CD4-positive, CD25-positive, alpha-beta regulatory T cell (primary cell): Measurements from ENCODE around the gene TXNDC17. TPM values are rescaled to one million over a fixed set of nuclear protein-coding genes. Genes with fewer than 3 reads are reported as not detected.
"Not testable (repeated sequence)": the region's sequence is repeated elsewhere in the genome, so short reads cannot be mapped to it uniquely, and the experiment has no call there.

Experiments used
- ATAC-seq, 2 donors: fragments of 150-1000 bp; cut with Tn5 transposase; one replicate each; pipeline ENCODE4 v1.10.0; 2021; ENCODE audit warnings: low read depth in 2 of 2, moderate number of reproducible peaks in 2 of 2, moderate library complexity in 1 of 2
- DNase-seq, 3 donors: peaks; one replicate each; pipeline versions ENCODE4 v3.0.0 to v3.0.0-alpha.2; 2012 to 2022; ENCODE audit warnings: mixed read lengths in 1 of 3
- H3K27ac ChIP-seq: one replicate; pipeline ENCODE4 v1.7.0; 2013; ENCODE audit warnings: mild to moderate bottlenecking, low read length; ENCODE audit not compliant: insufficient read depth, poor library complexity, severe bottlenecking
- H3K27me3 ChIP-seq: one replicate; pipeline ENCODE4 v1.7.0; 2013; ENCODE audit warnings: low read length; ENCODE audit not compliant: control insufficient read depth, insufficient read depth
- H3K36me3 ChIP-seq: one replicate; pipeline ENCODE4 v1.7.0; 2013; ENCODE audit warnings: mild to moderate bottlenecking, low read length, moderate library complexity; ENCODE audit not compliant: control insufficient read depth, insufficient read depth
- H3K4me1 ChIP-seq: 2 replicates; pipeline ENCODE4 v1.7.0; 2013; ENCODE audit warnings: mild to moderate bottlenecking, low read length; ENCODE audit not compliant: insufficient read depth, control insufficient read depth, poor library complexity, severe bottlenecking
- H3K4me3 ChIP-seq: one replicate; pipeline ENCODE4 v1.7.0; 2013; ENCODE audit warnings: low read depth, mild to moderate bottlenecking, low read length, moderate library complexity
- H3K9me3 ChIP-seq, 2 experiments: 1 replicate in 1 of 2; 2 replicates in 1 of 2; pipeline ENCODE4 v1.7.0; 2013; ENCODE audit warnings: low read length in 2 of 2, mild to moderate bottlenecking in 1 of 2, moderate library complexity in 1 of 2; ENCODE audit not compliant: control insufficient read depth in 2 of 2
- H3K27ac Mint-ChIP-seq, 3 donors: one replicate each; pipeline ENCODE4 v1.8.0; 2020 to 2022; ENCODE audit warnings: mild to moderate bottlenecking in 3 of 3, mixed read lengths in 3 of 3, moderate library complexity in 2 of 3
- H3K27me3 Mint-ChIP-seq: one replicate; pipeline ENCODE4 v1.8.0; 2022; ENCODE audit warnings: mild to moderate bottlenecking, mixed read lengths
- H3K36me3 Mint-ChIP-seq: one replicate; pipeline ENCODE4 v1.8.0; 2020; ENCODE audit warnings: mixed read lengths
- H3K4me1 Mint-ChIP-seq, 4 donors: one replicate each; pipeline ENCODE4 v1.8.0; 2020 to 2022; ENCODE audit warnings: mixed read lengths in 4 of 4, mild to moderate bottlenecking in 1 of 4
- H3K4me3 Mint-ChIP-seq, 4 donors: one replicate each; pipeline ENCODE4 v1.8.0; 2020 to 2022; ENCODE audit warnings: mild to moderate bottlenecking in 4 of 4, mixed read lengths in 4 of 4, moderate library complexity in 3 of 4
- H3K9me3 Mint-ChIP-seq, 7 donors: one replicate each; pipeline ENCODE4 v1.8.0; 2020 to 2022; ENCODE audit warnings: mixed read lengths in 7 of 7, mild to moderate bottlenecking in 3 of 7, moderate library complexity in 2 of 7
- polyA plus RNA-seq, 4 donors: library from polyadenylated mRNA; unstranded; fragments of 300-500 nt; fragmentation: Illumina TruSeq; gene quantifications; one replicate each; pipeline ENCODE4 v1.2.3, GENCODE V29; 2021
- total RNA-seq: library from RNA; stranded (reverse); gene quantifications from one replicate; pipeline ENCODE4 v1.2.3, GENCODE V29; 2022

TXNDC17 gene
- total and polyA plus RNA-seq, 5 donors from 2014 or later = 15.0 to 262 (median 169) TPM

DNA sequence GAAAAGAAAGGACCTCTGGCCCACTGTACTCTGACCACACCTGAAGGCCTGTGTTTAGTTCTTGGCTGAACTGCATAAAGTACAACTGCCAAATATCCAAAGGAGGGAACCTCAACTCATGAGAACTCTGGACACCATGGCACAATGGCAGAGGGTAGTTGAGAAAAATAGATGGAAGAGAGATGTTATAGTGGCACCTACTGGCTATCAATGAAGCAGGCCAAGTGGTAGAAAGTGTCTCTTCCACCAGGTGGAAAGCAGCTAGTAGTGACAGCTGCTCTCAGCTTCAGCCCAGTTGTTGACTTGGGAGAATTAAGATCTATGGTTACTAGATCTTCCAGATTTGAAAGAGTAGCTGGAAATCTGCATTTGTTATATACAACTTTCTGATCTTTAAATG lies 7.3 kb downstream of the TXNDC17 start:
- H3K9me3 ChIP-seq = no peaks in the 10 kb centered on the region
- H3K9me3 Mint-ChIP-seq = peaks cover 0 to 2% (median 0%) of the 10 kb centered on the region in 7 donors
- H3K4me3 Mint-ChIP-seq = peak overlapping the region in 2 of 4 donors; percentile 42 to 86
- no peaks in the 10 kb centered on the region for H3K27me3 ChIP-seq
- peaks cover 46% of the 10 kb centered on the region for H3K36me3 ChIP-seq
- H3K36me3 Mint-ChIP-seq = peaks cover 32% of the 10 kb centered on the region
- no peak for ATAC-seq
- peaks cover 12% of the 10 kb centered on the region for H3K27me3 Mint-ChIP-seq
- H3K4me1 Mint-ChIP-seq = peaks cover 51 to 70% (median 54%) of the 10 kb centered on the region in 4 donors
- H3K27ac ChIP-seq = no peak overlapping the region
- peak overlapping the region in 1 of 3 donors; percentile 10 for H3K27ac Mint-ChIP-seq
- peaks cover 29% of the 10 kb centered on the region for H3K4me1 ChIP-seq
- H3K4me3 ChIP-seq = no peak overlapping the region
- peak in 1 of 3 donors; percentile 46 for DNase-seq

DNA sequence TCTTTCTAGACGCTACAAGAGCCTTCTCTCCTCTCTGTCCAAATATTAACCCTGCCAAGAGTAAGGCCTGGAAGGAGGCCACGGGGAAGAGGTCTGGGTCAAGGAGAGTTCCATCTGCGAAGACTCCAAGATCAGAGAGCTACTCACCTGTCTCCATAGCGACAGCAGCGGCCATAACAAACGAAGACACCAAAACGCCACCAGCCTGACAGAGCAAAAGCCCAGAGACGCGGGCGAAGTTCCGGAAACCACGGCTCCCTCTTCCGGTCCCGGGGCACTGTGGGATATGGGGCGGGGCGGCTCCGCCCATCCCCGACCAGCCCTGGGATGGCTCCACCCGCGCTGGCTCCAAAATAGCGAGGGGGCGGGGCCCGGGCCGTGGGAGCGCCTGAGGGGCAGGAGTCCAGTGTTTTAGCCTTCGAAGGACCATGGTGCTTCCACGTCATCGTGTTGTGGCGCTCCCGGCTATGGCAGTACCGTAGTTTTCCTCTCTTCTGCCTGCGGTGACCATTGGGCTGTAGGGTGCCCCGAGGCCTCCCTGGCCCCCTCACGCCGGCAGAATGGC lies 10.6 kb downstream of the TXNDC17 start, which contains the start of the genes C17orf100 and MED31:
C17orf100 (plus strand) TSS at position 409 of the 565 bp plus-strand sequence; CDS start at position 561, 152 bp downstream.
MED31 (minus strand) TSS at position 252 of the 565 bp plus-strand sequence; CDS start at position 175, 77 bp downstream.
- Mint-ChIP-seq H3K27ac (peak within 1 kb of the TSS; percentile 99), H3K27me3 (peaks cover 28% of the 10 kb centered on the region), H3K36me3 (peaks cover 26% of the 10 kb centered on the region), H3K4me3 (peak within 1 kb of the TSS; percentile 94 to 99 (median 97)), H3K9me3 (peaks cover 0 to 2% (median 0%) of the 10 kb centered on the region in 7 donors), H3K4me1 (peaks cover 45 to 80% (median 55%) of the 10 kb centered on the region in 4 donors)
- Histone ChIP-seq H3K9me3 (no peaks in the 10 kb centered on the region), H3K27me3 (no peaks in the 10 kb centered on the region), H3K27ac (peak within 1 kb of the TSS; percentile 99), H3K4me3 (peak within 1 kb of the TSS; percentile 95), H3K4me1 (peaks cover 39% of the 10 kb centered on the region), H3K36me3 (peaks cover 24% of the 10 kb centered on the region)
- ATAC-seq (peak; percentile 97), DNase-seq (peak; percentile 91 to 94 (median 92))

DNA sequence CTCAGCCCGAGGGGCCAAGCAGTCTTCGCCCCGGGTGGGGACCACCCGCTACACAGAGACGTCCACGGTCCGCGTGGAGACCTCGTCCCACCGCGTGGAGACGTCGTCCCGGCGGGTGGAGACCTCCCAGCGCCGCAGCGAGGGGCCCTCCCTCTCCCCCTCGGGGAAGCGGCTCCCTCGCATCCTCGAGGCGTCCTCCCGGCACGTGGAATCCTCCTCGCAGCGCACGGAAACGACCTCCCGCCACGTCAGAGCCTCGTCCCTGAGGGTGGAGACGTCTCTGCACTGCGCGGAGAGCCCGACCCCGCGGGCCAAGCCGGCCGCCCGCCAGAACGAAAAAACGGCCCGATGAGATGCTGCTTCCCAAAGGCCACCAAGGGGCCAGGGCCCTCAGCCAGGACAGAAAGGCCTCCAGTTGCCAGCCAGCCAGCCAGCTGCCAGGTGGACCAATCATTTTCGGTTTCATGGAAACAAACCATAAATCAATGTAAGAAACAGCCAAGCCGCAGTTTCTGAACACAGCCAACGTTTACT lies 11.1 kb downstream of the TXNDC17 start:
- Mint-ChIP-seq H3K36me3 (peaks cover 23% of the 10 kb centered on the region), H3K4me3 (peak overlapping the region; percentile 69 to 98 (median 94)), H3K27ac (peak overlapping the region in 1 of 3 donors; percentile 55), H3K4me1 (peaks cover 43 to 74% (median 55%) of the 10 kb centered on the region in 4 donors), H3K9me3 (peaks cover 0 to 2% (median 0%) of the 10 kb centered on the region in 7 donors), H3K27me3 (peaks cover 28% of the 10 kb centered on the region)
- H3K36me3 ChIP-seq = peaks cover 24% of the 10 kb centered on the region
- no peaks in the 10 kb centered on the region for H3K27me3 ChIP-seq
- peaks cover 39% of the 10 kb centered on the region for H3K4me1 ChIP-seq
- no peaks in the 10 kb centered on the region for H3K9me3 ChIP-seq
- ATAC-seq (no peak), DNase-seq (peak in 2 of 3 donors; percentile 40 to 44)
- H3K4me3 ChIP-seq = peak overlapping the region; percentile 95
- H3K27ac ChIP-seq = peak overlapping the region; percentile 99

DNA sequence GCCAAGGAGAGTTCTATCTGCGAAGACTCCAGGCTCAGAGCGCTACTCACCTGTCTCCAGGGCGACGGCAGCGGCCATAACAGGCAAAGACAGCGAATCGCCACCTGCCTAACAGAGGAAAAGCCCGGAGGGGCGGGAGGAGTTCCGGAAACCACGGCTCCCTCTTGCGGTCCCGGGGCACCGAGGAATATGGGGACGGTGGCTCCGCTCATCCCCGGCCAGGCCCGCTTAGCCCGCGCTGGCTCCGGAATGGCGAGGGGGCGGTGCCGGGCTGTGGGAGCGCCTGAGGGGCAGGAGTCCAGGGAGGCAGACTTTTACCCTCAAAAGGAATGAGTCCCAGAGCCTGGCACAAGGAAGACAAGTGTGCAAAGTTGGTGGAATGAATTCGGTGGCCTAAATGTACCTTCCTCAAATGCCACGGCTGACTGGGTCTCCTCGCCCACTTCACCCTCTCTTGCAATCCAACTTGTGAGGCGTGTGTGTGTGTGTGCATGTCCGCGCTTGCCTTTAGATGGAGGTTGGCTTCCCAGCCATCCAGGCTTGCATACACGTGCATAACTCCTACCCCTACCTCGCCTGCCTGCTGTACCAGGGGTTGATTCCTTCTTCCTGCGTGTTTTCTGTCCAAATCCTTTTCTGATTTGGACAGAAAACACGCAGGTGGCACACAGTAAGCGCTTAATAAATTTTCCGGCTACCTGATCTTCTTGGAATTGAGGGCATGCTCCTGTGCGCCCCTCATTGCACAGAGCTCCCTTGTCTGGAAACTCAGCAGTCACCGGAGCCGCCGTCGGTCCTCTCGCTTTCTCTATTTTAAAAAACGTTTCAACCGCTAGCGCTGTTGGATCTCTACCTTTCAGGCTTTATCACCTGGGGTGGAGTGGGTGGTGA lies 14.2 kb downstream of the TXNDC17 start:
- peaks cover 25 to 66% (median 45%) of the 10 kb centered on the region in 4 donors for H3K4me1 Mint-ChIP-seq
- peaks cover 39% of the 10 kb centered on the region for H3K4me1 ChIP-seq
- peaks cover 6% of the 10 kb centered on the region for H3K36me3 Mint-ChIP-seq
- H3K27ac Mint-ChIP-seq = peak overlapping the region in 2 of 3 donors; percentile 42 to 45
- H3K27me3 ChIP-seq = no peaks in the 10 kb centered on the region
- no peak for DNase-seq
- H3K4me3 ChIP-seq = no peak overlapping the region
- no peaks in the 10 kb centered on the region for H3K36me3 ChIP-seq
- peaks cover 0 to 2% (median 0%) of the 10 kb centered on the region in 7 donors for H3K9me3 Mint-ChIP-seq
- no peaks in the 10 kb centered on the region for H3K9me3 ChIP-seq
- peak overlapping the region; percentile 82 to 92 (median 90) for H3K4me3 Mint-ChIP-seq
- peaks cover 38% of the 10 kb centered on the region for H3K27me3 Mint-ChIP-seq
- no peak overlapping the region for H3K27ac ChIP-seq
- ATAC-seq = no peak

DNA sequence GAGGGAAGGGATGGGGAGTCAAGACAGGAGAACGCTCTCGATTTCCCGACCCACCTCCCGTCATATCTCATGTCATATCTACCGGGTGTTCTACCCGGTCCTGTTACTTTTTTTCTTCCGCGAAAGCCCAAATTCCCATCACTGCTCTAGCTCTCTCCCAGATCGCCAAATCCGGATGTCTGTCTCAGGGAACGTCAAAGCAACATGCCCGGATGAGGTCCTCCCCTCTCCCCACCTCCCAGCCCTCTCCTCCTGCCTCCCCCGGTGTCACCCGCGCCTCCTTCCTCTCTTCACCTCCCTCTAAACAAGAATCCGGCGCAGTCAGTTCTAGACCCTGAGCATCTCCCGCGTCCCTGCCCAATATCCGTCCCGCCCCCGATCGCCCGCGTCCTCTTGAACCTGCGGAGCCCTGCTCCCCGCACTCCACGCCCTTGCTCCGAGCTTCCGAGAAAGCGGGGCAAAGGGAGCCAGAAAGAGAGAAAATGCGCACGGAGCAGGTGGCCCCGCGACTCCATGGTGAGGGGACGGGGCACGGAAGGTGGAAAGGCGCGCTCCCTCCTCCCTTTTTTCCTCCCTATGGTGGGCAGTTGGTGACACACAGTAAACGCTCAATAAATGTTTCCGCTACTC lies 15.0 kb downstream of the TXNDC17 start:
- Mint-ChIP-seq H3K4me3 (peak overlapping the region; percentile 81 to 92 (median 85)), H3K36me3 (peaks cover 11% of the 10 kb centered on the region), H3K4me1 (peaks cover 26 to 66% (median 42%) of the 10 kb centered on the region in 4 donors), H3K27ac (peak overlapping the region; percentile 42 to 82 (median 45)), H3K27me3 (peaks cover 38% of the 10 kb centered on the region)
- DNase-seq, H3K27ac ChIP-seq, ATAC-seq, H3K9me3 ChIP-seq, H3K9me3 Mint-ChIP-seq, H3K36me3 ChIP-seq, H3K4me3 ChIP-seq, H3K27me3 ChIP-seq: not testable (repeated sequence)
- H3K4me1 ChIP-seq = peaks cover 33% of the 10 kb centered on the region

DNA sequence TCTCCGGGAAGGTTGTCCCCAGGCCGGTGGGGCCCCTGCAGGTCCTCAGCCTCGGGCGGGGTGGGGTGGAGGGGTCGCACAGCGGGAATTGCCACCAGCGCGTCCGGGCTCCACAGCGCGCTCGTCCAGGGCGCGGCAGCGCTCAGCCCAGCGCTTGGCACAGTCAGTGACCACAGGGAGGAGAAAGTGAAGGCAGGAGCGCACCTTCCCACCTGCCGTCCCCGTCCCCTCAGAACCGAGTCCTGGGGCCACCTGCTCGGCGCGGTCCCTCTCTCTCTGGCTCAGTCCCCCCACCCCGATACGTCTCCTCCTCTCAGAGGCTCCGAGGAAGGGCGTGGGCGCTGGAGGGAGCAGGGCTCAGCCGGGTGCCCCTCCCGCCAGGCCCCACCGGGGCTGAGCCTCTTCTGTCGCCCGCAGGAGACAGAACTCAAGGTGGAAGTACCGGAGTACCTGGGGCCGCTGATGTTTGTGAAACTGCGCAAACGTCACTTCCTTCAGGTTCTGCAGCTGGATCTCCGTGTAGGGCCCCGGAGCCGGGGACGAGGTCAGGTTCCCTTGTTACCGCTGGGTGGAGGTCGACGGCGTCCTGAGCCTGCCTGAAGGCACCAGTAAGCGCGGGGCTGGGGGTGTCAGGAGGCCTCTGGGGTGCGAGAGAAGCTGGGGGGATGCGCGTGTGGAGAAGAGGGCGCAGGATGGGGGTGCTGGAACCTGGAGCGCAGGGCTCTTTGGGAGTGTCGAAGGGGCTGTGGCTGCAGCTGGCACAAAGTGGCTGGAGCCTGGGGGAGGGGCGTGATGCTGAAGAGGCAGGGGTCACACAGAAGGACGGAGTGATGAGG lies 16.2 kb downstream of the TXNDC17 start:
- not testable (repeated sequence) for H3K27me3 ChIP-seq, H3K9me3 ChIP-seq, H3K9me3 Mint-ChIP-seq, H3K36me3 ChIP-seq
- Mint-ChIP-seq H3K27ac (peak overlapping the region; percentile 86 to 94 (median 89)), H3K4me3 (peak overlapping the region; percentile 89 to 98 (median 93)), H3K36me3 (peaks cover 11% of the 10 kb centered on the region), H3K27me3 (peaks cover 33% of the 10 kb centered on the region), H3K4me1 (peaks cover 19 to 66% (median 41%) of the 10 kb centered on the region in 4 donors)
- H3K4me1 ChIP-seq = peaks cover 23% of the 10 kb centered on the region
- H3K27ac ChIP-seq = peak overlapping the region; percentile 23
- DNase-seq (peak; percentile 49 to 87 (median 77)), ATAC-seq (peak; percentile 92)
- peak overlapping the region; percentile 67 for H3K4me3 ChIP-seq
